Measurements from ENCODE around the gene RXRB. TPM values are rescaled to one million over a fixed set of nuclear protein-coding genes. Genes with fewer than 3 reads are reported as not detected.

Gene RXRB
- total RNA-seq, result 16.1 and 21.8 TPM in 2 replicates

GRCh38 chr6:33200219-33201146 lies at the start of gene RXRB, which contains the start of gene SLC39A7:
Gene RXRB (minus strand): TSS chr6:33200665. CDS start chr6:33200476, 189 bp downstream.
Gene SLC39A7 (plus strand): TSS chr6:33200867. CDS start chr6:33201246, 379 bp downstream.

GRCh38 chr6:33208091-33208967 lies 7.9 kb upstream of the RXRB start, which contains the start of gene RING1:
Gene RING1 (plus strand): TSS chr6:33208500. CDS start chr6:33208823, 323 bp downstream.

GRCh38 chr6:33204415-33205190 lies 4.1 kb upstream of the RXRB start, which contains the start of gene HSD17B8:
Gene HSD17B8 (plus strand): TSS chr6:33204655. CDS start chr6:33204669, 14 bp downstream.

GRCh38 chr6:33192105-33192646 lies 8.3 kb downstream of the RXRB start, which contains the start of gene COL11A2:
Gene COL11A2 (minus strand): TSS chr6:33192467. CDS start chr6:33192240, 227 bp downstream.

Other genes starting within 250 kb of the RXRB start
- 0.68 and 2.4 TPM in 2 replicates for gene HLA-DMA, start 247.6 kb downstream of the RXRB start, total RNA-seq
- gene BRD2, start 232.1 kb downstream of the RXRB start, total RNA-seq, result 95.7 and 134 TPM in 2 replicates
- 0.07 TPM in 1 of 2 replicates, not detected in the other for gene HLA-DOA, start 191.1 kb downstream of the RXRB start, total RNA-seq
- gene HLA-DPA1, start 127.0 kb downstream of the RXRB start, total RNA-seq, result 0.14 TPM in 1 of 2 replicates, not detected in the other
- not detected in 2 replicates for gene HLA-DPB1, start 124.7 kb downstream of the RXRB start, total RNA-seq
- gene COL11A2, start 8.2 kb downstream of the RXRB start, total RNA-seq, result under 0.01 and 0.36 TPM in 2 replicates
- 66.9 and 118 TPM in 2 replicates for gene SLC39A7, start 202 bp upstream of the RXRB start, total RNA-seq
- 12.5 and 40.3 TPM in 2 replicates for gene HSD17B8, start 4.0 kb upstream of the RXRB start, total RNA-seq
- 34.2 and 48.2 TPM in 2 replicates for gene RING1, start 7.8 kb upstream of the RXRB start, total RNA-seq
- gene VPS52, start 71.2 kb upstream of the RXRB start, total RNA-seq, result 27.0 and 28.8 TPM in 2 replicates
- gene RPS18, start 71.4 kb upstream of the RXRB start, total RNA-seq, result 3,073 and 7,254 TPM in 2 replicates
- gene B3GALT4, start 76.5 kb upstream of the RXRB start, total RNA-seq, result 2.7 and 4.1 TPM in 2 replicates
- 55.0 and 84.4 TPM in 2 replicates for gene WDR46, start 88.6 kb upstream of the RXRB start, total RNA-seq
- gene PFDN6, start 88.9 kb upstream of the RXRB start, total RNA-seq, result 37.5 and 69.7 TPM in 2 replicates
- gene RGL2, start 98.3 kb upstream of the RXRB start, total RNA-seq, result 22.9 and 40.4 TPM in 2 replicates
- gene TAPBP, start 113.4 kb upstream of the RXRB start, total RNA-seq, result 22.2 and 108 TPM in 2 replicates
- gene ZBTB22, start 117.1 kb upstream of the RXRB start, total RNA-seq, result 19.9 and 24.3 TPM in 2 replicates
- 35.9 and 77.9 TPM in 2 replicates for gene DAXX, start 122.3 kb upstream of the RXRB start, total RNA-seq
- 0.21 and 0.68 TPM in 2 replicates for gene KIFC1, start 191.2 kb upstream of the RXRB start, total RNA-seq
- gene PHF1, start 210.3 kb upstream of the RXRB start, total RNA-seq, result 10.3 and 13.0 TPM in 2 replicates
- gene CUTA, start 217.4 kb upstream of the RXRB start, total RNA-seq, result 27.3 and 62.1 TPM in 2 replicates
- gene SYNGAP1, start 219.4 kb upstream of the RXRB start, total RNA-seq, result 0.68 and 3.9 TPM in 2 replicates

All from nasal cavity respiratory epithelium epithelial cell of viscerocranial mucosa (primary cell).